Measurements from ENCODE around the gene USP9Y.

DNA sequence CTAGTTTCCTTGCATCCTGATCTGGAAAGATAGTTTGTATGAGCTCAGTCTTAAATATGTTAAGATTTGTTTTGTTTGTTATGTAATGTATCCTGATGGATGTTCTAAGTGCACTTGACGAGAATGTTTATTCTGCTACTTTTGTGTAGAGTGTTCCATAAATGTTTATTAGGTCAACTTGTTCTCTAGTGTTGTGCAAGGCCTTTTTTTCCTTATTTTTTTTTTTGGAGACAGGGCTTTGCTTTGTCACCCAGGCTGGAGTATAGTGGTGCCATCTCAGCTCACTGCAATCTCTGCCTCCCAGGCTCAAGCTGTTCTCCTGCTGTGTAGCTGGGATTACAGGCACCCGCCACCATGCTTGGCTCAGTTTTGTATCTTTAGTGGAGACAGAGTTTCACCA is 28.7 kb downstream of the USP9Y start:
- no peak for TF ChIP-seq CREB1 (IDR thresholded peaks at IDR 0.05; ENCODE audit: low read depth)
- TF ChIP-seq, protein P1, sequence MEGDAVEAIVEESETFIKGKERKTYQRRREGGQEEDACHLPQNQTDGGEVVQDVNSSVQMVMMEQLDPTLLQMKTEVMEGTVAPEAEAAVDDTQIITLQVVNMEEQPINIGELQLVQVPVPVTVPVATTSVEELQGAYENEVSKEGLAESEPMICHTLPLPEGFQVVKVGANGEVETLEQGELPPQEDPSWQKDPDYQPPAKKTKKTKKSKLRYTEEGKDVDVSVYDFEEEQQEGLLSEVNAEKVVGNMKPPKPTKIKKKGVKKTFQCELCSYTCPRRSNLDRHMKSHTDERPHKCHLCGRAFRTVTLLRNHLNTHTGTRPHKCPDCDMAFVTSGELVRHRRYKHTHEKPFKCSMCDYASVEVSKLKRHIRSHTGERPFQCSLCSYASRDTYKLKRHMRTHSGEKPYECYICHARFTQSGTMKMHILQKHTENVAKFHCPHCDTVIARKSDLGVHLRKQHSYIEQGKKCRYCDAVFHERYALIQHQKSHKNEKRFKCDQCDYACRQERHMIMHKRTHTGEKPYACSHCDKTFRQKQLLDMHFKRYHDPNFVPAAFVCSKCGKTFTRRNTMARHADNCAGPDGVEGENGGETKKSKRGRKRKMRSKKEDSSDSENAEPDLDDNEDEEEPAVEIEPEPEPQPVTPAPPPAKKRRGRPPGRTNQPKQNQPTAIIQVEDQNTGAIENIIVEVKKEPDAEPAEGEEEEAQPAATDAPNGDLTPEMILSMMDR (IDR thresholded peaks at IDR 0.05 in 2 of 3, conservative IDR thresholded peaks at IDR 0.05 in 1 of 3; ENCODE audit: control insufficient read depth in 2 of 3, extremely low read depth in 1 of 3, insufficient read depth in 1 of 3, low read depth in 3 of 3, low read length in 3 of 3): no peak
- TF ChIP-seq ZNF274 (IDR thresholded peaks at IDR 0.05; ENCODE audit: insufficient read depth, insufficient read length): no peak
- TF ChIP-seq SREBF2 (IDR thresholded peaks at IDR 0.05; ENCODE audit: low read length): no peak
- TF ChIP-seq FOXM1 (IDR thresholded peaks at IDR 0.05; ENCODE audit: low read depth, low read length): no peak
- no peak for TF ChIP-seq RAD21 (IDR thresholded peaks at IDR 0.05; ENCODE audit: insufficient read depth, low read depth, low read length)
- TF ChIP-seq HCFC1 (IDR thresholded peaks at IDR 0.05; ENCODE audit: low read length): no peak
- TF ChIP-seq JUND (IDR thresholded peaks at IDR 0.05; ENCODE audit: low read depth, low read length): no peak
- TF ChIP-seq MEF2A (IDR thresholded peaks at IDR 0.05; ENCODE audit: insufficient read depth, low read depth, low read length): no peak
- no peak for TF ChIP-seq TAF1 (IDR thresholded peaks at IDR 0.05; ENCODE audit: borderline replicate concordance, low read depth, low read length)
- no peak for TF ChIP-seq NRF1 (conservative IDR thresholded peaks at IDR 0.05; ENCODE audit: low read depth, low read length)
- no peak for TF ChIP-seq IKZF1 (conservative IDR thresholded peaks at IDR 0.05)

All from GM12878 (cell line).